Urothelium cell line (cell line): ENCODE measurements around the gene SERTAD1.
"Not testable (repeated sequence)": the region's sequence is repeated elsewhere in the genome, so short reads cannot be mapped to it uniquely, and the experiment has no call there.

ENCODE experiments used
- DNase-seq: peaks from one replicate; pipeline ENCODE4 v3.0.0; 2011; ENCODE audit warnings: low spot score, mixed read lengths
- FAIRE-seq: peaks from 2 replicates; lab custom pipeline; 2011; peaks lifted over from hg19 to GRCh38; lab: Jason Lieb, UNC

SERTAD1 gene

GRCh38 chr19:40425450-40426287 lies at the start of gene SERTAD1:
Gene SERTAD1, minus strand, starts transcription at chr19:40425992. Its CDS starts 2,446 bp downstream, at chr19:40423546.
- FAIRE-seq (peak; percentile 69), DNase-seq (peak; percentile 98)

GRCh38 chr19:40474737-40475136 lies 48.9 kb upstream of the SERTAD1 start:
- DNase-seq: no peak
- no peak for FAIRE-seq

GRCh38 chr19:40472516-40472915 lies 46.7 kb upstream of the SERTAD1 start:
- DNase-seq (no peak), FAIRE-seq (no peak)

DNA sequence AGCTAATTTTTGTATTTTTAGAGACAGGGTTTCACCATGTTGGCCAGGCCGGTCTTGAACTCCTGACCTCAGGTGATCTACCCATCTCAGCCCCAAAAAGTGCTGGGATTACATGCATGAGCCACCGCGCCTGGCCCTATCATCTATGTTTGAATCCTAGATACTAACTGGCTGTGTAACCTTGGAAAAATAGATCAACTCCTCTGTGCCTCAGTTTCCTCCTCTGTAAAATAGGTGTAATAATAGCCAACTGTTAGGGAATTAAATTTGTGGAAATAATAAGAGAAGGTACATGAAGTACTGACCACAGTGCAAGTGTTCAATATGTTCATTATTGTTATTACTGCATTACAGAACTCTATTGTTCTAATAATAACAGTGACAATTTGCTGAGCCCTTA lies 45.3 kb upstream of the SERTAD1 start:
- DNase-seq (no peak), FAIRE-seq (no peak)

DNA sequence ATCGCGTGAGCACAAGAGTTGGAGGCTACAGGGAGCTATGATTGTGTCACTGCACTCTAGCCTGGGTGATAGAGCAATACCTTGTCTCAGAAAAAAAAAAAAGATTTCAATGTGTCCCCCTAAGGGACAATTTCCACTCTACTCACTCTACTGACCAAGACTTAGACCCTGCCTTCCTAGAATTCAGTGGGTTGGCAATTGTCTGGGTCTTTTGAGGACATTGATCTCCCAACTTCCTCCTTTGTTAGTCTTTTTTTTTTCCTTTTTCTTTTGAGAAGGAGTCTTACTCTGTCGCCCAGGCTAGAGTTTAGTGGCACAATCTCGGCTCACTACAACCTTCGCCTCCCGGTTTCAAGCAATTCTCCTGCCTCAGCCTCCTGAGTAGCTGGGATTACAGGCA lies 43.2 kb upstream of the SERTAD1 start:
- FAIRE-seq: no peak

GRCh38 chr19:40466985-40467734 lies 41.4 kb upstream of the SERTAD1 start, which contains the start of gene SPTBN4:
Gene SPTBN4, plus strand, starts transcription at chr19:40467001. Its CDS starts 5,621 bp downstream, at chr19:40472622.
- FAIRE-seq: no peak
- no peak for DNase-seq

More for the DNA sequence above, 43.2 kb upstream of the SERTAD1 start:
- DNase-seq: no peak

DNA sequence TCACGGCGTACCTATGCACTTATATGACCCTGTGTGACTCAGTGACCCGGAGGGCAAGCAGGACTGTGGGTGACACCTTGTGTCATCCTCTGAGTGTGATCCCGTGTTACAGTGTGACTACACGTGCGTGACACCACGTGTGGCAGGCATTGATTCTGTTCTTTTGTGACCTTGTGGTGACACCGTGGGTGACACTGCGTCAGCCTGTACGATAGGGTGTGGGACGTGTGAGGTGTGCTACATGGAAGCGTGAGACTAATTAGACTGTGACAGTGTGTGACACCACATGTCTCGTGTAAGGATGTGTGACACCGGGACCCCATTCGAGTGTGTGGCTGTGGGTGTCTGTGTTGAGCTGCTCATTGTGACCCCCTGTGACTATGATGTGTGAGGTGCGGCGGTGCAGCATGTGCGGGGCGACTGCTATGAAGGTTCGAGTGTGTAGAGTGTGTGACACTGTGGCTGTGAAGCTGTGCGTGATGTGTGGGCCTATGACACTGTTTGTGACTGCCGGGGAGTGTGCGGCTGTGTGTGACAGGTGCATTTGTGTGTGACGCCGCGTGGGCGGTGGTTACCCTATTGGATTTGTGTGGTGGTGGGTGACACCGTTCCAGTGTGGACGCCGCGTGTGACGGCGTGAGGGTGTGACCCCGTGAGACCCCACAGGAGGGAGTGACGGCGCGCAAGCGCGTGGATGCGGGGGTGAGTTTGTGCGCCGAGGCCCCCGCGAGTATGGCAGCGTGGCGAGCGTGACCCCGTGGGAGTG lies 40.6 kb upstream of the SERTAD1 start:
- peak; percentile 50 for FAIRE-seq
- DNase-seq: no peak

DNA sequence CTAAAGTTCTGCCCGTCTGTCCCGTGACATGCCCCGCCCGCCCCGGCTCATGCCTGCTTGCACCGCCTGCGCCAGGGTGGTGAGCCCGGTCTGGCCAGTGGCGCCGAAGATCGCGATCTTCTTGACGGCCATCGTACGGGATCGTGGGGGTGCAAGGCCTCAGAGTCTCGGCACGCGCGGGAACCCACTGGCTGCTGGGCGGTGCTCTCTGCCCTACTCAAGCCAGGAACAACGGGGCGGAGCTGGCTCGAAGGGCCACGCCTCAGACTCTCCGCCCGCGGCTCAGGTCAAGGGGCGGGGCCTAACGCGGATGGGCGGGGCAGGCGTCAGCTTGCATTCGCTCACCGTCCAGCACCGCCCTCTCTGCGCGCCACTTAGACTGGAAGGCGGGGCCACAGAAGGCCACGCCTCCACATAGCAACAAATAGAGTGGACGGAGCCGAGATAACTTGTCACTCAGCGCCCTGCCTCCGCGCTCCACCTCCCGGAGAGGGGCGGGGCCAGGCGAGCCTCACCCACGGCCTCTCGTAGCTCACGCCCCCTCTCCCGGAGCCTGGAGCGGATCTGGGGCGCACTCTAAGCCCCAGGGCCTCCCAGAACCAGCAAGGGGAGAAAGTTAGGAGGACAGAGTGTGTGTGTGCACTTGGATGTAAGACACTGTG lies 39.9 kb upstream of the SERTAD1 start, which contains the start of gene BLVRB:
TSS of gene BLVRB (minus strand) at position 189 of the 662 bp plus-strand sequence. CDS start at position 132, 57 bp downstream.
- FAIRE-seq (peak; percentile 89), DNase-seq (peak; percentile 99)

DNA sequence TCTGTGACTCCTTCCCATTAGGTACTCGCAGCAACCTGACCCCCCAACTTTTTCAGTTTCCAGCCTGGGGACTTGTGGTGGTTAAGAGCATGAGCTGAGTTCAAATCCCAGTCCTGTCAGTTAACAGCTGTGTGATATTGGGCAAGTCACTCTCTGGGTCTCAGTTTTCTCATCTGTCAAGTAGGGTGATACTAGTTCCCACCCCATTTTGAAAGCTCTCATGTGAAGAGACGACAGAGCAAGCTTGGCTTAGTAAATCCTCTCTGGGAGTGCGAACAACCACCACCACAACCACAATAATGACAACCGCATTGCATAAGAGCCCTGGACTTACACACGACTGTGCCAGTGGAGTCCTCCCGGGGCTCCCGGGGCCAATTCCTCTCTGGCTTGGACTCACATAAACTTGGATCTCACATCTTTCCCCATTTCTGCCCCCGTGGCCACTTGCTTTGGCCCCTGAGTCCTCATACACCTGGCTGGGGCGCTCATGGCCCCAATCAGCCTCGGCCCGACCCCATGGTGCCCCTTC lies 39.3 kb upstream of the SERTAD1 start:
- FAIRE-seq: no peak
- no peak for DNase-seq

DNA sequence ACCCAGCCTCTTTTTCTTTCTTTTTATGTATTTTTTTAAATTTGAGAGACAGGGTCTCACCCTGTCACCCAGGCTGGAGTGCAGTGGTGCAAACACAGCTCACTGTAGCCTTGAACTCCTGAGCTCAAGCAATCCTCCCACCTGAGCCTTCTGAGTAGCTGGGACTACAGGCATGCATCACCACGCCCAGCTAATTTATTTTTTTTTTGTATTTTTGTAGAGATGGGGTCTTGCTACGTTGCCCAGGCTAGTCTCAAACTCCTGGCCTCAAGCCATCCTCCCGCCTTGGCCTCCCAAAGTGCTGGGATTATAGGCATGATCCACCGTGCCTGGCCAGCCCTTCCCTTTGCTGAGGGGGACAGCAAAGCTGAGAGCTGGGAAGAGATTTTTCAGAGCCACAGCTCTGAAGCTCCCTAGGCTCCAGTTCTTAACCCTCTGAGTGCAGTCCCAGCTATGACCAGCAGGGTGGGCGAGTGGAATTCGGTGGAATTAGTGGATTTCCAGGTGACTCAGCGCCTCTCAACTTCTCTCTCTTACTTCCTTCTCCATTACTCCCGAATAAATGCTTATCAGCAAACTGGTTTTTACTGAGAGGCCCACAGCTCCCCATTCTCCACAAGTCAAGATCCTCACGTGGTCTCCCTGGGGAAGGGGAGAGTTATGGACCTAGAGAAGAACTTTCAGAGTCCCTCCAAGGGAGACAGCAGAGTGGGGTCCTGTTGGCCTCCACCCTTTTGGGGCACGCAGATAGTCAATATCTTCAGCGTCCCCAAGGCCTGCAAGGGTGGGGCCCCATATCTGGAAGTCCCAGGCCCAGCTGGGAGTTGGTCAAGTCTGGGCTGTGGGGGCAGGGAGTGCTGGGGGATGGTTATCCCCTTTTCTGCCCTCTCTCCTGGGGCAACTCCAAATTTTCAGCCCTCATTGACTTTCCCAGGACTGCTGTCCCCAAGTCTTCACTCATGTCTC lies 38.5 kb upstream of the SERTAD1 start:
- DNase-seq: peak; percentile 76
- no peak for FAIRE-seq

DNA sequence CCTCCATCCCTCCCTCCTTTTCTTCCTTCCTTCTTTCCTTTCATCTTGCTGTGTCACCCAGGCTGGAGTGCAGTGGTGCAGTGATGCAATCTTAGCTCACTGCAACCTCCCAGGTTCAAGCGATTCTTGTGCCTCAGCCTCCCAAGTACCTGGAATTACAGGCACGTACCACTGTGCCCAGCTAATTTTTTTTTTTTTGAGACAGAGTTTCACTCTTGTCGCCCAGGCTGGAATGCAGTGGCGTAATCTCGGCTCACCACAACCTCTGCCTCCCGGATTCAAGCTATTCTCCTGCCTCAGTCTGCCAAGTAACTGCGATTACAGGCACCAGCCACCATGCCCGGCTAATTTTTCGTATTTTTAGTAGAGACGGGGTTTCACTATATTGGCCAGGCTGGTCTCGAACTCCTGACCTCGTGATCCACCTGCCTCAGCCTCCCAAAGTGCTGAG lies 37.8 kb upstream of the SERTAD1 start:
- DNase-seq, FAIRE-seq: not testable (repeated sequence)

GRCh38 chr19:40461669-40462221 lies 36.0 kb upstream of the SERTAD1 start:
- DNase-seq (no peak), FAIRE-seq (no peak)

DNA sequence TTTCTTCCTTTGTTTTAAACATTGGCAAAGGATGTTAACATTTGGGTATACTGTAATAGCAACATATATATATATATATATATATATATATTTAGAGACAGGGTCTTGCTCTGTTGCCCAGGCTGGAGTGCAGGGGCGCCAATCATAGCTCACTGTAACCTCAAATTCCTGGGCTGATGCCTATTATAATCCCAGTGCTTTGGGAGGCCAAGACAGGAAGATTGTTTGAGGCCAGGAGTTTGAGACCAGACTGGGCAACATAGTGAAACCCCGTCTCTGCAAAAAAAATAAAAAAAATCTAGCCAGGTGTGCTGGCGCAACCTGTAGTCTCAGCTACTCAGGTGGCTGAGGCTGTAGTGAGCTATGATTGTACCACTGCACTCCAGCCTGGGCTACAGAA lies 34.4 kb upstream of the SERTAD1 start:
- DNase-seq (no peak), FAIRE-seq (no peak)

DNA sequence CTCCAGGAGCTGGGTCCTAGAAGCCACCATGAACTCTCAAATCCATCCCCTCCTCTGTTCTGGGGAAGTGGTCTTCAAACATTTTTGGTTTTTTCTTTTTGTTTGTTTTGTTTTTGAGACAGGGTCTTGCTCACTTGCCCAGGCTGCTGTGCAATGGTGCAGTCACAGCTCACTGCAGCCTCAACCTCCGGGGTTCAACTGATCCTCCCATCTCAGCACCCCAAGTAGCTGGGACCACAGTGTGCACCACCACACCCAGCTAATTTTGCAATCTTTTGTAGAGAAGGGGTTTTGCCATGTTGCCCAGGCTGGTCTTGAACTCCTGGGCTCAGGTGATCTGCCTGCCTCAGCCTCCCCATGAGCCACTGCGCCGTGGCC lies 32.8 kb upstream of the SERTAD1 start:
- FAIRE-seq: no peak
- DNase-seq: no peak

DNA sequence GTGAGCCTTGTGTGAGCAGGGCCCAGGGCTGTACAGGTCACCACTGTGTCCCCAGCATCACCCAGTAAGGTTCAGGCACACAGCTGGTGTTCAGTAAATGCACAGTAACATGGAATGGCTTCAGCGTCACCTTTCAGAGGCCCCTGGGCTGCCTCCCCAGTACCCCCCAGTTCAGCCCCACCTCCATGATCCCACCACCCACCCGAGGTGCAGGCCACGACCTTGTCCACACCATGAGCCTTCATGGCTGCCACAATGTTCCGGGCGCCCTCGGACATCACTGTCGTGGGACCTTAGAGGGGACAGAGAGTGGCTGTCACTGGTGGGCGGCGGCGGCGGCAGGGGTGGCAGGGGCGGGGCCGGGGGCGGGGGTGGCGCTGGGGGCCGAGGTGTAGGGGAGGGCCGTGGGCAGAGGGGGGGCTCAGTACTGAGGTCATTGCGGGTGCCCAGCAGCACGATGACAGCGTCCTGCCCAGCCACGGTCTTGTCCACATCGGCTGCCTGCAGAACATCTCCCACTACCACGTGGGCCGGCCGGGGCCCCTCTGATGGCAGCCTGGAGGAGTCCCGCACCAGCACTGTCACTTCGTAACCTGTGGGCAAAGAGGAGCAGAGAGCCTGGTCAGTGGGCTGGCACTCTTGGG lies 32.3 kb upstream of the SERTAD1 start:
- DNase-seq: no peak
- no peak for FAIRE-seq

DNA sequence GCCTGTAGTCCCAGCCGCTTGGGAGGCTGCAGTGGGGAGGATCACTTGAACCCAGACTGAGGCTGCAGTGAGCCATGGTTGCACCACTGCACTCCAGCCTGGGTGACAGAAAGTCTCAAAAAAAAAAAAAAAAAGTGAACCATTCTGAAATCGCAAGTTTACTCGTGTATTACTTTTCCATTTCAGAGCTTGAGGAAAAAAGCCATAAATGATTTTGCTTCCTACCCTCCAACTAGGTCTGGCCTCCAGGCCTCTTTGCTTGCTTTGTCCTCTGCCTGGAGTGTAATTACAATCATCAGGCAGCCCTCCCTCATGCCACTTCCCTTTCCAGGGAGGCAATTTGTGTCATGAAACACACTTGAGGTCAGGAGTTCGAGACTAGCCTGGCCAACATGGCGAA lies 31.3 kb upstream of the SERTAD1 start:
- DNase-seq (no peak), FAIRE-seq (no peak)

GRCh38 chr19:40453943-40454342 lies 28.2 kb upstream of the SERTAD1 start:
- FAIRE-seq, DNase-seq: not testable (repeated sequence)

GRCh38 chr19:40453151-40453735 lies 27.5 kb upstream of the SERTAD1 start:
- FAIRE-seq: no peak
- no peak for DNase-seq
